ENCODE results near the gene ABCA6. TPM values are rescaled to one million over a fixed set of nuclear protein-coding genes. Genes with fewer than 3 reads are reported as not detected.

Gene ABCA6
- total RNA-seq, 1 donor from 2014 or later: 4.4 TPM

DNA sequence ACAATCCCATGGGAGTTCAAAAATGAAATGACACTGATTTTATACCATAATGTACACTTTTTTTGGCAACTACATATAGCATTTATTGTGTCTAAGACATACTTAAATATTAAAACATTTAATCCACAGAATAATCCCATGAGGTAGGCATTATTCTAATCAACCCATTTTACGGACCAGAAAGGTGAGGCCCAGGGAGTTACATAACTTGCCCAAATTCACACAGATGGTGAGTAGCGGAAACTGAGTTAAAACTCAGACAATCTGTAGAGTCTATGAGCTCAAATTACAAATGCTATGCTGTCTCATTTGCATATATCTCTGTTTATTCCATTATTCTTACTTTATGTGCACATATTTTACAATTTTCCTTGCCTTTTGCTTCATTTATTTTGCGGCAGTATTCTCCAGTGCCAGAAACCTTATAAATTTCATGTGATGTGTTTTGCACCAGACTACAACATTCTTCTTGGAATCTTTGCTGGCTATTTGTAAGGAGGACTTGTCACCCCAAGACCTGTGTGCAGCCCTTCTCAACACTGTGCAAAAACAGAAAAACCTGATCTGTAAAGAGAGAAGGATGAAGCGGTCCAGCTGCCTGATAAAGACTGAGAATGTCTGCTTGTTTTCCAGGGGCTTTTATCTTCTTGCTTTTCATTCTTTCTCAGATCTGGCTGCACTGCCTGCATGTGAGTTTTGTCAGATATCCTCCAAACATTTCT lies 78.7 kb downstream of the ABCA6 start:
- peaks cover 23% of the 10 kb centered on the region for H3K4me1 Mint-ChIP-seq
- DNase-seq: no peak
- intact Hi-C loops (cut with micrococcal nuclease): no loop called here
- TF ChIP-seq, protein P1, sequence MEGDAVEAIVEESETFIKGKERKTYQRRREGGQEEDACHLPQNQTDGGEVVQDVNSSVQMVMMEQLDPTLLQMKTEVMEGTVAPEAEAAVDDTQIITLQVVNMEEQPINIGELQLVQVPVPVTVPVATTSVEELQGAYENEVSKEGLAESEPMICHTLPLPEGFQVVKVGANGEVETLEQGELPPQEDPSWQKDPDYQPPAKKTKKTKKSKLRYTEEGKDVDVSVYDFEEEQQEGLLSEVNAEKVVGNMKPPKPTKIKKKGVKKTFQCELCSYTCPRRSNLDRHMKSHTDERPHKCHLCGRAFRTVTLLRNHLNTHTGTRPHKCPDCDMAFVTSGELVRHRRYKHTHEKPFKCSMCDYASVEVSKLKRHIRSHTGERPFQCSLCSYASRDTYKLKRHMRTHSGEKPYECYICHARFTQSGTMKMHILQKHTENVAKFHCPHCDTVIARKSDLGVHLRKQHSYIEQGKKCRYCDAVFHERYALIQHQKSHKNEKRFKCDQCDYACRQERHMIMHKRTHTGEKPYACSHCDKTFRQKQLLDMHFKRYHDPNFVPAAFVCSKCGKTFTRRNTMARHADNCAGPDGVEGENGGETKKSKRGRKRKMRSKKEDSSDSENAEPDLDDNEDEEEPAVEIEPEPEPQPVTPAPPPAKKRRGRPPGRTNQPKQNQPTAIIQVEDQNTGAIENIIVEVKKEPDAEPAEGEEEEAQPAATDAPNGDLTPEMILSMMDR (IDR thresholded peaks at IDR 0.05): no peak
- no peaks in the 10 kb centered on the region for H3K27me3 Mint-ChIP-seq
- ChIA-PET CTCF (no interaction called here), POLR2A (no interaction called here)
- H3K4me3 Mint-ChIP-seq: no peak overlapping the region
- no peaks in the 10 kb centered on the region for H3K36me3 Mint-ChIP-seq (ENCODE audit: low read depth)
- no peak for ATAC-seq (ENCODE audit: low read depth)
- no peak overlapping the region for H3K27ac Mint-ChIP-seq
- peaks cover 4% of the 10 kb centered on the region for H3K9me3 Mint-ChIP-seq

DNA sequence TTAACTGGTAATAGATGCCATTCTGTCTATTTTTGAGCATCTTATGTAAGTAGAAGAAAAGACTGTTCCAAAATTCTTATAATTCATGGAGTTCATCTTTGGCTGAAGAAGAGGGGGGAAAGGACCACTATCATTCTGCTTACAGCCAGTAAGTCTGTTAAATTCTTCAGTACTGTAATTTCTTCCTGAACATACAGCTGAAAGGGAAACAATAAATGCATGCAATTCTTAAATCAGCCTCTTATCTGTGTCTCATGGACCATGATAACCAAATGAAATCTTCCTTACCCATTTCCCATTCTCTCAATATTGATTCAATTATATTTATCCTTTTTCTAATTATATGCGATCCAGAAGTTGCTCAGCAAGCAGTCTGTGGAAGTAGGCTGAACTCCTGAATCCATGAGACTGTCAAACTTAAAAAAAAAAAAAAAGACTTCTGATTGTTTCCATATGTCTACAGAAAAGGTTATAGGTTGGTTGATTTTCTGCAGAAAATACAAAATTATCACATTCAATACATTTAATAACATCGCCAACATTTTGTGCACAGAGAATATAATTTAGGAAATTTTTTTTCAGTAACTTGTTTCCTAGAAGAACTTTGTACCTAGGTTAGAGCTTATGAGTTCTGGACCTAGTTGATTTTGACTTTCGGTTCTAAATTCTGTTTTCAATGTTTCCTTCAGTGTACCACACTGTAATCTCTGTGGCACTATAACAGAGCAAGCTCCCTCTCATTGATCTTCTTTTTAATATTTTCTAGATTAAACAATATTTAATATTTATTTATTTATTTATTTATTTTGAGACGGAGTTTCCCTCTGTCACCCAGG lies 79.8 kb downstream of the ABCA6 start:
- H3K4me3 Mint-ChIP-seq: no peak overlapping the region
- DNase-seq (no peak), ATAC-seq (ENCODE audit: low read depth) (no peak)
- TF ChIP-seq, protein P1 (IDR thresholded peaks at IDR 0.05): no peak
- H3K36me3 Mint-ChIP-seq (ENCODE audit: low read depth): no peaks in the 10 kb centered on the region
- CTCF ChIA-PET: no interaction called here
- POLR2A ChIA-PET: no interaction called here
- peaks cover 5% of the 10 kb centered on the region for H3K9me3 Mint-ChIP-seq
- no peaks in the 10 kb centered on the region for H3K27me3 Mint-ChIP-seq
- intact Hi-C loops (cut with micrococcal nuclease): no loop called here
- H3K27ac Mint-ChIP-seq: no peak overlapping the region
- peaks cover 16% of the 10 kb centered on the region for H3K4me1 Mint-ChIP-seq

DNA sequence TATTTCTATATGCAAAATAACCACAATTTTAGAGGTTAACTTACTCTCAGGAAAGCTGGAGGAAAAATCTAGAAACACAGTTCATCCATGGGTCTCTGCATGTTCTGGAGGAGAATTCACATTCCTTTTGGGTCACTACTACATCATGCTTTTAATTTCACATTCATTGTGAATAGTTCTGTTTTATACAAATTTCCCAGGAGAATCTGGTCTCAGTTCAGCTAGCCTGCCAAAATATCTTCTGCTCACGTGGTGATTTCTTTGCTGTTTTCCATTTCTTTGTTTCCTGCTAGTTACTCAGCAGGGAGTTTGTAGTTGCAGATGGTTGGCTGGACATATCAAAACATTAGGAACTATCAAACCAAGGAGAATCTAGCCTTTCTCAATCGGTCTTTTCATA lies 80.9 kb downstream of the ABCA6 start, which contains the start of gene ABCA9:
Gene ABCA9, minus strand, starts transcription at position 106 of the 400 bp plus-strand sequence. CDS start 9,801 bp downstream, outside the sequence.
- Mint-ChIP-seq H3K4me3 (no peak within 1 kb of the TSS), H3K27me3 (no peaks in the 10 kb centered on the region), H3K9me3 (peaks cover 10% of the 10 kb centered on the region), H3K27ac (peak within 1 kb of the TSS; percentile 0), H3K4me1 (peaks cover 6% of the 10 kb centered on the region), H3K36me3 (ENCODE audit: low read depth) (no peaks in the 10 kb centered on the region)
- intact Hi-C loops (cut with micrococcal nuclease): no loop called here
- ATAC-seq (ENCODE audit: low read depth): no peak
- TF ChIP-seq, protein P1 (IDR thresholded peaks at IDR 0.05): no peak
- ChIA-PET CTCF (no interaction called here), POLR2A (no interaction called here)
- no peak for DNase-seq

DNA sequence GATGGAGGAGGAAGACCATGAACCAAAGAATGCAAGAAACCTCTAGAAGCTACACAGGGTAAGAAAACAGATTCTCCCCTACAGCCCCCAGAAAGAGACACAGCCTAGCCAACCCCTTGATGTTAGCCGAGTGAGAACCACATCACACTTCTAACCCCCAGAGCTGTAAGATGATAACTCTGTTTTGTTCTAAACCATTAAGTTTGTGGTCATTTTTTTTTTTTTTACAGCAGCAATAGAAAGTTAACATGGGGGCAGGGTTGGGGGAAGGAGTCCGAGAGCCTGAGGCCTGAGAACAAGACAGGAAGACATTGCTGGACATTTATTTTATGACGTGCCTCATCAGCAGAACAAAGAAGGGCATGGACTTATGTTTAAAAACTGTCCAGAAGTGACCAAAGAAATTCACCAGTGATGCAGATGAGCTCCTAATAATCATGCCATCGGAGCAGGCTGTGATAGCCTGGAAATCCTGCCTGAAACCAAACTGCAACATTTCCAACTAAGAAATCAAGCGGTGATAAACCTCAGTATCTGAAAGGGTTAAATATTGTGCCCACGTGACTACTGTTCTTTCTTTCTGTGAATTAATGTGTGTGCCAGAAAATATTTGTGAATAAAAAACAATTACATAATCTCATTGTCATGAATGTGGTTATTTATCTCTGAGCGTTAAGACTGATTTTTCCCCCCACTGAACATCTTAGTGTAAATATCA lies 82.1 kb downstream of the ABCA6 start:
- Mint-ChIP-seq H3K27me3 (no peaks in the 10 kb centered on the region), H3K36me3 (ENCODE audit: low read depth) (peaks cover 4% of the 10 kb centered on the region), H3K4me3 (no peak overlapping the region), H3K4me1 (peaks cover 6% of the 10 kb centered on the region), H3K27ac (no peak overlapping the region), H3K9me3 (peaks cover 13% of the 10 kb centered on the region)
- ATAC-seq (ENCODE audit: low read depth): no peak
- intact Hi-C loops (cut with micrococcal nuclease): no loop called here
- no peak for DNase-seq
- ChIA-PET CTCF (no interaction called here), POLR2A (no interaction called here)
- TF ChIP-seq, protein P1 (IDR thresholded peaks at IDR 0.05): no peak

DNA sequence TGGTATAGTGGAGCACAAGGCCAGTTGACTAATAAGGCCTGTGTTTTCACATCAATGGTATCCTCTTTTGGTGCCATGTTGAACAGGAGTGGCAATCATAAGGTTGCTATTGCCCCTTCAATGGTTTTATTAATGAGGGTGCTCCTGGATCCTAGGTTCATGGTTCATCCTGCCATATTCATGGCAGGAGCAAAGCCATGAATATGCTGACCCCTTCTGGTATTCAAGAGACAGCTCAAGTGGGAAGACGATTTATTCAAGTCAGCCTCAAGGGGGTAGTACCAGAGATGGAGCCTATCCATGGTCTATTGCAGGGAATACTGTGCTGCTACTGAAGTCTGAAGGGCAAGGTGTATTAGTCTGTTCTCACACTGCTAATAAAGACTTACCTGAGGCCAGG lies 83.5 kb downstream of the ABCA6 start:
- no peak overlapping the region for H3K4me3 Mint-ChIP-seq
- ChIA-PET CTCF (no interaction called here), POLR2A (no interaction called here)
- peaks cover 4% of the 10 kb centered on the region for H3K36me3 Mint-ChIP-seq (ENCODE audit: low read depth)
- H3K27ac Mint-ChIP-seq: no peak overlapping the region
- TF ChIP-seq, protein P1 (IDR thresholded peaks at IDR 0.05): no peak
- H3K9me3 Mint-ChIP-seq: peaks cover 13% of the 10 kb centered on the region
- intact Hi-C loops (cut with micrococcal nuclease): no loop called here
- no peaks in the 10 kb centered on the region for H3K27me3 Mint-ChIP-seq
- peaks cover 6% of the 10 kb centered on the region for H3K4me1 Mint-ChIP-seq
- ATAC-seq (ENCODE audit: low read depth): no peak
- no peak for DNase-seq

Data from activated B cell treated with CpG ODN at 0.5 μM for 24 hours (primary cell).